ENCODE data around the gene MRTO4.

- TF ChIP-seq POLR2A (IDR thresholded peaks at IDR 0.05; ENCODE audit: low read length) (no peak), GATA1 (IDR thresholded peaks at IDR 0.05; ENCODE audit: low read depth, low read length) (no peak)
Observed at GRCh38 chr1:19210772-19211549, 40.6 kb upstream of the MRTO4 start.
